Sciatic nerve (tissue), 2 donors: ENCODE results near the gene BCL6B. TPM values are rescaled to one million over a fixed set of nuclear protein-coding genes. Genes with fewer than 3 reads are reported as not detected.

Experiments
- ATAC-seq: fragments of 200-7000 bp; cut with Tn5 transposase; one replicate; pipeline ENCODE4 v1.9.1; 2020; ENCODE audit warnings: mild to moderate bottlenecking, moderate library complexity
- DNase-seq: peaks from one replicate; pipeline ENCODE4 v3.0.0-alpha.2; 2020; ENCODE audit warnings: low spot score
- intact Hi-C: fragments of 100-400 bp; cut with DNase I; formaldehyde crosslinking; loops from one replicate; pipeline ENCODE4 v1.14.2; 2022
- total RNA-seq: library from RNA; stranded (reverse); fragmentation: NEBNext Ultra II Directional; extraction: Animal tissue kit (Norgen Biotek cat#: 25700); gene quantifications from one replicate; pipeline ENCODE4 v1.2.1, GENCODE V29; 2021
- donor health status: DM: no; HTN: no; CAD: no.
- donor health status: DM: no; HTN: no; CAD: no.

The BCL6B gene
- total RNA-seq, 1 donor from 2014 or later = 24.5 TPM

GRCh38 chr17:7004398-7005253, 18.2 kb upstream of the BCL6B start:
- ATAC-seq (peak; percentile 75), DNase-seq (no peak)
- intact Hi-C loops = loop anchor here (10.0 kb wide), 1 partner anchor 340 kb away; no protein-coding TSS in a partner anchor

DNA sequence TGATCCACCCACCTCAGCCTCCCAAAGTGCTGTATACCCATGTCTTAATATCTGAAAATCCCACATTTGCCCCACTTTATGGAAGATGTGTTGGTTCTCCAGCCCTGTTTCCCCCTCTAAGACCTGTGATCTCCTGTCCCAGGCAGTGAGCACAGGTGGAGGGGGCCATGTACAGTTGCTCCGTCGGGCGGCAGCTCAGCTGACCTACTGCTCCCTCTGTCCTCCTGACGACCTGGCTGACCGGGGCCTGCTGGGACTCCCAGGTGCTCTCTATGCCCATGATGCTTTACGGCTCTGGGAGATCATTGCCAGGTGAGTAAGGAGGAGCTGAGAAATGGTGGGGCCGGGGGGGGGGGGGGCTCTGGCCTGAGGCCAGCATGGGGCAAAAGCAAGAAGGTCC, 17.1 kb upstream of the BCL6B start:
- DNase-seq (no peak), ATAC-seq (no peak)
- intact Hi-C loops = loop anchor here (10.0 kb wide), 1 partner anchor 341 kb away; no protein-coding TSS in a partner anchor

- intact Hi-C loops = loop anchor here (10.0 kb wide), 1 partner anchor 342 kb away; no protein-coding TSS in a partner anchor
Observed at GRCh38 chr17:7007143-7007542, 15.7 kb upstream of the BCL6B start.

DNA sequence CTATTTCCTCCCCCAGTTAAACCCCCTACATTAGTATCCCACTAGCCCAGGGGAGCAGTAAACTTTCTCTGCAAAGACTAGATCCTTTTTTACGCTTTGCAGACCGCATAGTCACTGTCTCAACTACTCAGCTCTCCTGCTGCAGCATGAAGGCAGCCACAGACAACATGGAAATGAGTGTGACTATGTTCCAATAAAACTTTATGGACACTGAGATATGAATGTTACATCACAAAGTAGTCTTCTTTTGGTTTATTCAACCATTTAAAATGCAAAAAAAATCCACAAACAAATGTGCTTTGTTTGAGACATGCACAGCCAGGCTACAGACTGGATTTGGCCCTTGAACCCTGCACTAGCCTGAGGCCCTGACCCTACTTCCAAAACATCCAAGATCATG, 12.3 kb upstream of the BCL6B start:
- ATAC-seq (no peak), DNase-seq (no peak)
- intact Hi-C loops = loop anchor here (10.0 kb wide), 1 partner anchor 844 kb away; the partner anchor contains the start of genes CYB5D1, NAA38 and TMEM88

More at GRCh38 chr17:7007143-7007542, 15.7 kb upstream of the BCL6B start:
- DNase-seq = no peak
- no peak for ATAC-seq

- DNase-seq (no peak), ATAC-seq (no peak)
- intact Hi-C loops = loop anchor here (10.0 kb wide), 1 partner anchor 843 kb away; the partner anchor contains the start of genes CYB5D1, NAA38 and TMEM88
Observed at GRCh38 chr17:7011415-7011814, 11.4 kb upstream of the BCL6B start.

DNA sequence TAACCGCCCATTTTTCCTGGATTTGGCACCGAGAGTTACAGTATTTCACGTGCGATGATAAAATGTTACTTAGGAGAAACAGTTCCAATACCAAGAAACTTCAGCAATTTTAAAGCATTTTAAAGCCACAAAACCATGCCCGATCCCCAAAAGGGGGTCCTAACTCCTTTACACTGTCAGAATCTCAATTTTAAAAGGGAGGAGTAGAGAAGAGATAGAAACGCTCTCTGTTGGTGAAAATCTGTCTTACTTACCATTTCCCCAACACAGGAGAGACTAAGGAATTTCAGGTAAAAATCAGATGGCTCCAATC, 11.0 kb upstream of the BCL6B start:
- intact Hi-C loops = loop anchor here (10.0 kb wide), 1 partner anchor 843 kb away; the partner anchor contains the start of genes CYB5D1, NAA38 and TMEM88

GRCh38 chr17:7014261-7014994, 8.4 kb upstream of the BCL6B start:
- ATAC-seq (peak; percentile 90), DNase-seq (peak; percentile 98)
- intact Hi-C loops = loop anchor here (10.0 kb wide), 1 partner anchor 840 kb away; the partner anchor contains the start of genes CYB5D1, NAA38 and TMEM88

More for the DNA sequence above, 11.0 kb upstream of the BCL6B start:
- ATAC-seq (no peak), DNase-seq (no peak)

- DNase-seq (no peak), ATAC-seq (no peak)
- intact Hi-C loops = loop anchor here (10.0 kb wide), 1 partner anchor 840 kb away; the partner anchor contains the start of genes CYB5D1, NAA38 and TMEM88
Observed at GRCh38 chr17:7014995-7015958, 7.6 kb upstream of the BCL6B start.

DNA sequence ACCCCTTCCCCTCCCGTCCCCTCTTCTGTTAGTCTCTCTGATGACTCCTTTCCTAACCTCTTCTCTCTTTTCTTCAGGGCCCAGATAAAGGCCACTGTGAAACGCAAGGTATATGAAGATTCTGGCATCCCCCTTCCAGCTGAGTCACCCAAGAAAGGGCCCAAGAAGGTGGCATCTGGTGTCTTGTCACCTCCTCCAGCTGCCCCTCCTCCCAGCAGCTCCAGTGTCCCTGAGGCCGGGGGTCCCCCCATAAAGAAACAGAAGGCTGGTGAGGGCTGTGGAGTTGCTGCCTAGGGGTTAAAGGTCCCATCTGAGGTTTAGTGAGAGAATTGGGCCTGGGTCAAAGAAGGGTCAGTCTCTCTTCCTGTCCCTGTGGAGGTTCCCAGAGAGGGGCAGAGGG, 6.4 kb upstream of the BCL6B start:
- DNase-seq (no peak), ATAC-seq (no peak)
- intact Hi-C loops = loop anchor here (10.0 kb wide), 1 partner anchor 838 kb away; the partner anchor contains the start of genes CYB5D1, NAA38 and TMEM88

- intact Hi-C loops = loop anchor here (10.0 kb wide), 1 partner anchor 838 kb away; the partner anchor contains the start of genes CYB5D1, NAA38 and TMEM88
- DNase-seq (no peak), ATAC-seq (no peak)
Observed at GRCh38 chr17:7016886-7017826, 5.7 kb upstream of the BCL6B start.

DNA sequence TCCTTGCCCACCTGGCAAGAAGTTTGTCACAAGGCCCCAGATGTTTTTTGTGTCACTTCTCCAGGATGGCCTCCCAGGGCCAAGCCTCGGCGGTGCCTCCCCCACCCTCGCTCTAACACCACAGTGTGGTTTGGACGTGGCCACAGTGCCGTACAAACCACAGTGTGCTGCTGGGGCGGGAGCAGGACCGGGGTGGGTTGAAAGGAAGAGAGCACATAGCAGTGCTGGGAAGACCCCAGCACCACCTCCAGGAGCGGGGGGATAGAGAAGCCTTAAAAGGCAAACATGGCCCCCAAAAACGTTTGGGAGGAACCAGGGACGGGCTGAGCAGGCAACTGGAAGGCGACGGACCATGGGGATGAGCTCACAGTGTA, 5.0 kb upstream of the BCL6B start:
- intact Hi-C loops = loop anchor here (10.0 kb wide), 1 partner anchor 837 kb away; the partner anchor contains the start of genes CYB5D1, NAA38 and TMEM88
- ATAC-seq (no peak), DNase-seq (no peak)

GRCh38 chr17:7018331-7018964, 4.4 kb upstream of the BCL6B start:
- intact Hi-C loops = loop anchor here (10.0 kb wide), 1 partner anchor 836 kb away; the partner anchor contains the start of genes CYB5D1, NAA38 and TMEM88
- DNase-seq (no peak), ATAC-seq (peak; percentile 38)

- ATAC-seq = no peak
- intact Hi-C loops = loop anchor here (10.0 kb wide), 1 partner anchor 835 kb away; the partner anchor contains the start of genes CYB5D1, NAA38 and TMEM88
- no peak for DNase-seq
Observed at GRCh38 chr17:7019367-7019766, 3.5 kb upstream of the BCL6B start.

DNA sequence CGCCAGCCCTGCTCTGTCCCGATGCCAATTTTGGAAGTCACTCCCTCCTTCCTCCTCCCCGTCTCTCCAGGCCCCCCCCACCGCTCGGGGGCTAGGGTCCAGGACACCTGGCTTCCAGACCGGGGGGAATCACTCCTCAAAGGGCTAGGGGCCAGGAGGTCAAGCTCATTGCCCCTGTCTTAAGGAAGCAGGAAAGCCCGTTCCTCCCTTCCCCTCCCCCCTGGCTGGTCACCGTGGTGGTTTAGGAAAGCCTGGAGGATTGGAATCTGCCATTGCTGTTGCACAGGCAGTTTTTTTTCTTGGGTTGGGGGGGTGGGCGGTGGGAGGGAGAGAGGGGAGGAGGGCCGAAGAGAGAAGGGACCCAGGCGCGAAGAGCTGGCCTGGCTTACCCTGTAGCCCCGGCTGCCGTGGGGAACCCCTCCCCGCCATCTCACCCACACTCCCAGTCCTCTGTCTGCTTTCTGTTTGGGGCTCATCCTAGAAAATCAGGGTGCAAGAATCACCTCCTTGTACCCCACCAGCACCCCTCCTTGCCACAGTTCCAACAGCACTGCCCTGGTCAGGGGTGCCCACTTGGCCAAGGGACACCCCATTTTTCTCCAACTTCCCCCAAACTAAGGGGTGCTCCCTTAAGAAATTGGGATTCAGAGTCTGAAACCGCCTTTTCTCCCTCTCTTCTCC, 2.9 kb upstream of the BCL6B start:
- ATAC-seq = peak; percentile 1
- DNase-seq = peak; percentile 80
- intact Hi-C loops = loop anchor here (5.0 to 10.0 kb wide), 2 partner anchors 108 to 835 kb away; partner anchors contain the start of genes CYB5D1, NAA38 and TMEM88

DNA sequence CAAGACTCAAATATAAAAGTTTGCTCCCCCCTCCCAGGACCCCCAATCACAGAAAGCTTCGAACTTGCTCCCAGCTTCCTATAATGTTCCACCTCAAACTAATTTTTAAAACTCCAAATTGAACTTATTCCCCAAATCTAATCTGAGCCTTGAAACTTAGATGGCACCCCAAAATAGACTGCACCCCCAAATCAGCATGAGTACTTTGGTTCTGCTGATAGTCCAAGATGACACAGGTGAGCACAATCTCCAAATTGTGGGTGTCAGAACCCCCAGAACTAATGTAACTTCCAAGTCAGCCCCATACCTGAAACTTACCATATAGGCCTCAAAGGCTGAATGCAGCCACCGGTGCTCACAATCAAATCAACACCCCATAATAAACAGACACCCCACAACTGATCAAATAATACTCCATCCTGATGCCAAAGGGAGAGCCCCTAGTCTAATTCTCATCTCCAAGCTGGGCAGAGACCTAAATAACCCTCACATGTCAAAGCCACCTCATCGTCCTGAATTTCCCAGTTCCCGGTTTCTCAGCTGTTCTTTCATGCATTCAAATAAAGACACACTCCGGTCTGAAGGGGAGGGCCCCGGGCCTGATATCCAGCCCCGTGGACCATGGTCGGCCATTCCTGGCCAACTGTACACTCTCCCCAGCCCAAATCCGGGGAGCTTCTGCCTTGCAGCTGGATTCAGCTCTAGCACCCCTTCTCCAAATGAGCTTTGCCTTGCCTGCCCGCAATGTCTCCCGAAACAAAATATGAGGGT, 1.8 kb upstream of the BCL6B start:
- DNase-seq (no peak), ATAC-seq (no peak)
- intact Hi-C loops = loop anchor here (5.0 kb wide), 1 partner anchor 109 kb away; no protein-coding TSS in a partner anchor
